Renal cortical epithelial cell (primary cell): ENCODE data around the gene DIP2C. TPM values are rescaled to one million over a fixed set of nuclear protein-coding genes. Genes with fewer than 3 reads are reported as not detected.
A peak's percentile ranks its signal among the peaks of the same experiment; 100 is the strongest.
"Not testable (repeated sequence)": the region's sequence is repeated elsewhere in the genome, so short reads cannot be mapped to it uniquely, and the experiment has no call there.

Experiments used
- DNase-seq: peaks from one replicate; pipeline ENCODE4 v3.0.0-alpha.2; 2011; ENCODE audit warnings: low read depth
- total RNA-seq: library from RNA; depleted of rRNA; stranded (reverse); fragments of >200 nt; gene quantifications from 2 replicates; pipeline ENCODE4 v1.2.3, GENCODE V29; 2014

Gene DIP2C
- total RNA-seq, 1 donor from 2014 or later: 14.4 TPM

GRCh38 chr10:374354-374753, 315.1 kb downstream of the DIP2C start:
- DNase-seq: no peak

DNA sequence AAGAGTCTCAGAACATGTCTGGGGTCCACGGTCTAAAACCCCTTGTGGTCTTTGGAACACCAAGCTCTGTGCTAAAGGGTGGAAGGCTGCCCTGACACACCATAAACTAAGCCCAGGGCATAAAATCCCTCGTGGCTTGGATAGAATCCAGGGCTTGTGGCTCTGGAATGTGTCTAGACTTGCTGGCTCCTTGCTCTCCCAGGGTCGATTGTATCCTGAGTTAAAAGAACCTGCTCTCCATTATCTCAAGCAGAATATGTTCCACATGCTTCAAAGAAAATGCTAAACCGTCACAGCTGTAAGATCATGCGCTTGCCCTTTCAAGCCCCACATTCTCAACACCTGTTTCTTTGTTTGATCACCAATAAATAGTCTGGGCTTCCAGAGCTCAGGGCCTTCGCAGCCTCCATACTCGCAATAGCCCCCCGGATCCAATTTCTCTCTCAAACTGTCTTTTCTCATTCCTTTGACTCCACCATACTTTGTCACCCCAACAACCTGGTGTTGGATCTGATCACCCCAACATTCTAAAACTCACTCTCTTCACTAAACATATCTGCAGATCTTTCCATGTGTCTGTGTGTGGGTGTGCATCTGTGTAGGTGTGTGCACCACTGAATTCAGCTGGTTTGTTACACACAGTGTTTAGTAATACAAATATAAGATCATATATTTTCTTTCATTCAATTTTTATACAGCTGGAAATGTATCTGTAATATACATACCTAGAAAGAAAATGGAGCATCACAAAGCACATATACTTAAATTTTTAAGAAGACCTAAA, 315.8 kb downstream of the DIP2C start:
- peak; percentile 78 for DNase-seq

GRCh38 chr10:373015-373414, 316.5 kb downstream of the DIP2C start:
- peak; percentile 62 for DNase-seq

DNA sequence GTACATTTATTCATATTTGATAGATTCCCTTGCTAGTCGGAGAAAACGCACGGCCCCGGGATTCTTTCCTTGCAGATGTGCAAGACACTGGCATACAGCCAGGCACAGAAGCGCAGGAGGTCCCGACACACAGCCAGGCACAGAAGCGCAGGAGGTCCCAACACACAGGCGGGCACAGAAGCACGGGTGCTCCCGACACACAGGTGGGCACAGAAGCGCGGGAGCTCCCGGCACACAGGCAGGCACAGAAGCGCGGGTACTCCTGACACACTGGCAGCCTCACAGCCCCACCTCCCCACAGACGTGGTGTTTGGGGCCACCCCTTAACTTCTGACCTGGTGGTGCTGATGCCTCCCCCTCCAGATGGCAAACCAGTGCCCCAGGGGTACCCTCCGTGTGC, 316.9 kb downstream of the DIP2C start:
- no peak for DNase-seq

- no peak for DNase-seq
Measured at GRCh38 chr10:371515-371914, 318.0 kb downstream of the DIP2C start.

GRCh38 chr10:370449-370825, 319.0 kb downstream of the DIP2C start:
- peak; percentile 26 for DNase-seq

GRCh38 chr10:369684-370448, 319.6 kb downstream of the DIP2C start:
- DNase-seq: peak; percentile 25

- no peak for DNase-seq
Measured at GRCh38 chr10:369221-369683, 320.2 kb downstream of the DIP2C start.

DNA sequence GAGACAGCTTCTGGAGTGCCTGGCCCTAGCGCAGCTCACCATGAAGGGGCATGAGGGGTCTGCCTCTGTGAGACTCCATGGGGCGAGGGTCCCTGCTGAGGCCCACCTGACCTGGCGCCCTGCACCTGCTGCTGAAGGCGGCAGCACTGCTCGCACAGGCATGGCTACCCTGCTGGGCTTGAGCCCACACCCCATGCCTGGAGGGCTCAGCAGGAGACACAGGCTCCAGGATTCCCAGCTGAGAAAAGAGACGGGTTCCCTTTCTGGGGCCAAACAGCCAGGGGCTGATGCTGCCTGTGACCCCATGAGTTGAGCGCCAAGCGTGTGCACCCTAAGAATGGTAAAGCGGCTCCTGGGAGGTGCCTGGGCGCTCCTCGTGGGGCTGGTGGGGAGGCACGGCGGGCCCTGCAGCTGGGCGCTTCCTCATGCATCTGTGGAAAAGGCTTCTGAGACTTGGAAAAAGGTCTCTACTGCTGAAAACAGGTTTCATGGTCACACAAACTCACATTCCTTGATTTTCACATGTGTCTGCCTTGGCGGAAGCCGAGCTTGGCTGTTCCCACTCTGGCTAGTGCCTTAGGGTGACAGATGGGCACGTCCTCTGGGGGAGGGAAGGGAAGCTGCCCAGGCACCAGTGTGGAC, 320.8 kb downstream of the DIP2C start:
- DNase-seq: no peak

DNA sequence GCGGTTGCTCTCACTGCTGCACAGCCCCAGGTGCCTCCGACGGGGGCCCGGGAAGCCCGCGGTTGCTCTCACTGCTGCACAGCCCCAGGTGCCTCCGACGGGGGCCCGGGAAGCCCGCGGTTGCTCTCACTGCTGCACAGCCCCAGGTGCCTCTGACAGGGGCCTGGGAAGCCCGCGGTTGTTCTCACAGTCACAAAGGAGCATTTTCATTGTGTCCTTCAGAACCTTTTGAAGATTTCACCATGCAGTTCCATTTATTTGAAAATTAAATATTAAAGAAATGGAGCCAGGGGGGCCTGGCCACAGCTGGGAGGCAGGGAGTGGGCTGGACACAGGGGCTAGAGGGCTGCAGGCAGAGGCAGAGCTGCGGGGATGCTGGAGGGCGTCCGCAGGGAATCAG, 321.4 kb downstream of the DIP2C start:
- DNase-seq: not testable (repeated sequence)

- no peak for DNase-seq
Measured at GRCh38 chr10:367636-368035, 321.8 kb downstream of the DIP2C start.

GRCh38 chr10:366186-366585, 323.3 kb downstream of the DIP2C start:
- no peak for DNase-seq

GRCh38 chr10:364267-364775, 325.1 kb downstream of the DIP2C start:
- no peak for DNase-seq

GRCh38 chr10:363152-363551, 326.3 kb downstream of the DIP2C start:
- no peak for DNase-seq

DNA sequence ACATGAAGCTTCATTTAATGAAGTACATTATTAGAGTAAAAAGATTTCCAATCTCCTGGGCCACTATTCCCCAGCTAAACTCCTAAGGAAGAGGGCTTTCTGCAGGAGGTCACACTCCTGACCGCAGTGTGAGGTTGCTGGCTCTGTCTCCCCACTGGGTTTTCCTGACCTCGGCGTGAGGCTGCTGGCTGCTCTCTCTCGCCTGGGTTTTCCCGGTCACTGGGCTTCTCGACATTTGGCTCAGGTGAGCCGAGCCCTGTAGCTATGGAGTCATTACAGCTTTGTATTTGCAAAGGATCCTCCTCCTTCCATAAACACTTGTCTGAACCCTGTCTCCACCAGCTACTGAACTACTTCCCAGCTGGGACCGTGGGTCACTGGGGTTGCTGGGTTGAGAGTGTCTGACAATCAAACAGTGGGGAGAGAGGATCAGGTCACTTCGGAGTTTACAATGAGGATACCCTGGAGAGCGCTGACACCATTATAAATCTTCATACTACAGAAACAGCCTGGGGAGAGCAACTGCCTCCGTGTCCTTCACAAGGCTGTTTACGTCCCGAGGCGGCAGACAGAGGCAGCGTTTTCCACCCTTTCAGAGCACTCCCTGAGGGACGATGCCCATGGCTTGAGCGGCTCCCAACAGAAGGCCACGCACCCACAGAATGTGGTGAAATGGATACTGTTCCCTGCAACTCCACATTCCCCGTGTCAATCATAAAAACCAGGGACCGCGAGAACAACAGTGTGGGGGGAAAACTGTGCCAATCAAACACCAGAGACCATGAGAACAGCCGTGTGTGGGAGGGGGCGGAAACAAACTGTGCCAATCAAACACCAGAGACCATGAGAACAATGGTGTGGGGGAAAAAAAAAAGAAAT, 328.0 kb downstream of the DIP2C start:
- DNase-seq: no peak

- DNase-seq: no peak
Measured at GRCh38 chr10:360653-361052, 328.8 kb downstream of the DIP2C start.

- no peak for DNase-seq
Measured at GRCh38 chr10:359762-360161, 329.7 kb downstream of the DIP2C start.

GRCh38 chr10:359093-359492, 330.4 kb downstream of the DIP2C start:
- no peak for DNase-seq

- no peak for DNase-seq
Measured at GRCh38 chr10:357201-357950, 332.1 kb downstream of the DIP2C start.

- no peak for DNase-seq
Measured at GRCh38 chr10:356452-356851, 333.0 kb downstream of the DIP2C start.
